SK-N-SH treated with all-trans-retinoic acid at 6 μM for 48 hours (cell line): ENCODE results near the gene PHF20.

ENCODE experiments used
- BACH2 ChIP-seq: fragments of 250-450 bp; sonication (Bioruptor Pico); IDR thresholded peaks from 2 replicates; pipeline ENCODE4 v1.9.0; 2021; ENCODE audit warnings: mild to moderate bottlenecking, borderline replicate concordance
- ESRRG ChIP-seq: fragments of 250-450 bp; sonication (Bioruptor Pico); IDR thresholded peaks from 2 replicates; pipeline ENCODE4 v1.6.1; 2021; ENCODE audit warnings: mild to moderate bottlenecking
- ISL1 ChIP-seq: fragments of 250-450 bp; sonication (Bioruptor Pico); IDR thresholded peaks from 2 replicates; pipeline ENCODE4 v2.1.2; 2022; ENCODE audit warnings: mild to moderate bottlenecking, moderate library complexity
- OSR1 ChIP-seq: fragments of 250-450 bp; sonication (Bioruptor Pico); IDR thresholded peaks from 2 replicates; pipeline ENCODE4 v1.8.0; 2022; ENCODE audit warnings: moderate library complexity, mild to moderate bottlenecking, inconsistent platforms
- RARB ChIP-seq: fragments of 250-450 bp; sonication (Bioruptor Pico); IDR thresholded peaks from 2 replicates; pipeline ENCODE4 v1.8.0; 2021; ENCODE audit warnings: mild to moderate bottlenecking, moderate library complexity
- SNAI2 ChIP-seq: fragments of 250-450 bp; sonication (Bioruptor Pico); IDR thresholded peaks from 2 replicates; pipeline ENCODE4 v1.5.0; 2020; ENCODE audit warnings: mild to moderate bottlenecking, moderate library complexity
- ZFP30 ChIP-seq: fragments of 450-650 bp; formaldehyde crosslinking; IDR thresholded peaks from 2 replicates; pipeline ENCODE4 v1.5.0; 2022; ENCODE audit warnings: mild to moderate bottlenecking, moderate library complexity
- ZNF565 ChIP-seq: fragments of 450-650 bp; formaldehyde crosslinking; conservative IDR thresholded peaks from 2 replicates; pipeline ENCODE4 v1.5.0; 2020; ENCODE audit warnings: low read depth, mild to moderate bottlenecking, moderate library complexity
- TF ChIP-seq, protein P1 (sequence below): fragments of 250-450 bp; sonication (Bioruptor Pico); IDR thresholded peaks from 2 replicates; pipeline ENCODE4 v1.8.0; 2020; ENCODE audit warnings: mild to moderate bottlenecking, moderate library complexity, borderline replicate concordance
- TF ChIP-seq, protein P2 (sequence below): fragments of 250-450 bp; sonication (Bioruptor Pico); IDR thresholded peaks from 2 replicates; pipeline ENCODE4 v1.5.1; 2020; ENCODE audit warnings: low read depth, mild to moderate bottlenecking, moderate library complexity
- TF ChIP-seq, protein P3 (sequence below): fragments of 250-450 bp; sonication (Bioruptor Pico); IDR thresholded peaks from 2 replicates; pipeline ENCODE4 v1.8.0; 2021; ENCODE audit warnings: low read depth, mild to moderate bottlenecking, moderate library complexity, borderline replicate concordance

DNA sequence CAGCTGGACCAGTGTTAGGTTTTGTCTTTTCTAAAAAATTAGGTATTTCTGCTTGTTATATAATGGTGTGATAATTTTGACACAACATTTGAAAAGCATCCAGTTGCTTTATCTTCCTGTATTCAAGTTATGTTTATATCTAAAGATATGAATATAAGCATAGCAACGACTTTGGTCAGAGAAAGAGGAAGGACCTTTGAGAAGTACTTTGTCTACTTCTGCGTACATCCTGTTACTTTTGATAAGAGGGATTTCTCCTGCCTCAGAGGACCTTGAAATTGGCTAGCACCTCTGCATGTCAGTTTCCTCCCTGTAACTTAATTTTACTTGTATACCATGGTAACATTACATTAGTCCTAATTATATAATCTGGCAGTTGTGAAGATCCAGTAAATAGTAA is 24.8 kb downstream of the PHF20 start:
- TF ChIP-seq, protein P1, sequence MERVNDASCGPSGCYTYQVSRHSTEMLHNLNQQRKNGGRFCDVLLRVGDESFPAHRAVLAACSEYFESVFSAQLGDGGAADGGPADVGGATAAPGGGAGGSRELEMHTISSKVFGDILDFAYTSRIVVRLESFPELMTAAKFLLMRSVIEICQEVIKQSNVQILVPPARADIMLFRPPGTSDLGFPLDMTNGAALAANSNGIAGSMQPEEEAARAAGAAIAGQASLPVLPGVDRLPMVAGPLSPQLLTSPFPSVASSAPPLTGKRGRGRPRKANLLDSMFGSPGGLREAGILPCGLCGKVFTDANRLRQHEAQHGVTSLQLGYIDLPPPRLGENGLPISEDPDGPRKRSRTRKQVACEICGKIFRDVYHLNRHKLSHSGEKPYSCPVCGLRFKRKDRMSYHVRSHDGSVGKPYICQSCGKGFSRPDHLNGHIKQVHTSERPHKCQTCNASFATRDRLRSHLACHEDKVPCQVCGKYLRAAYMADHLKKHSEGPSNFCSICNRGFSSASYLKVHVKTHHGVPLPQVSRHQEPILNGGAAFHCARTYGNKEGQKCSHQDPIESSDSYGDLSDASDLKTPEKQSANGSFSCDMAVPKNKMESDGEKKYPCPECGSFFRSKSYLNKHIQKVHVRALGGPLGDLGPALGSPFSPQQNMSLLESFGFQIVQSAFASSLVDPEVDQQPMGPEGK (CRISPR knock-in tag): no peak
- TF ChIP-seq BACH2 (CRISPR knock-in tag) (no peak), OSR1 (CRISPR knock-in tag) (no peak), ZFP30 (CRISPR knock-in tag) (no peak), RARB (CRISPR knock-in tag) (no peak), SNAI2 (CRISPR knock-in tag) (no peak), ZNF565 (CRISPR knock-in tag) (no peak), ESRRG (no peak), ISL1 (CRISPR knock-in tag) (no peak)
- TF ChIP-seq, protein P2, sequence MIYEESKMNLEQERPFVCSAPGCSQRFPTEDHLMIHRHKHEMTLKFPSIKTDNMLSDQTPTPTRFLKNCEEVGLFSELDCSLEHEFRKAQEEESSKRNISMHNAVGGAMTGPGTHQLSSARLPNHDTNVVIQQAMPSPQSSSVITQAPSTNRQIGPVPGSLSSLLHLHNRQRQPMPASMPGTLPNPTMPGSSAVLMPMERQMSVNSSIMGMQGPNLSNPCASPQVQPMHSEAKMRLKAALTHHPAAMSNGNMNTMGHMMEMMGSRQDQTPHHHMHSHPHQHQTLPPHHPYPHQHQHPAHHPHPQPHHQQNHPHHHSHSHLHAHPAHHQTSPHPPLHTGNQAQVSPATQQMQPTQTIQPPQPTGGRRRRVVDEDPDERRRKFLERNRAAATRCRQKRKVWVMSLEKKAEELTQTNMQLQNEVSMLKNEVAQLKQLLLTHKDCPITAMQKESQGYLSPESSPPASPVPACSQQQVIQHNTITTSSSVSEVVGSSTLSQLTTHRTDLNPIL: no peak
- TF ChIP-seq, protein P3, sequence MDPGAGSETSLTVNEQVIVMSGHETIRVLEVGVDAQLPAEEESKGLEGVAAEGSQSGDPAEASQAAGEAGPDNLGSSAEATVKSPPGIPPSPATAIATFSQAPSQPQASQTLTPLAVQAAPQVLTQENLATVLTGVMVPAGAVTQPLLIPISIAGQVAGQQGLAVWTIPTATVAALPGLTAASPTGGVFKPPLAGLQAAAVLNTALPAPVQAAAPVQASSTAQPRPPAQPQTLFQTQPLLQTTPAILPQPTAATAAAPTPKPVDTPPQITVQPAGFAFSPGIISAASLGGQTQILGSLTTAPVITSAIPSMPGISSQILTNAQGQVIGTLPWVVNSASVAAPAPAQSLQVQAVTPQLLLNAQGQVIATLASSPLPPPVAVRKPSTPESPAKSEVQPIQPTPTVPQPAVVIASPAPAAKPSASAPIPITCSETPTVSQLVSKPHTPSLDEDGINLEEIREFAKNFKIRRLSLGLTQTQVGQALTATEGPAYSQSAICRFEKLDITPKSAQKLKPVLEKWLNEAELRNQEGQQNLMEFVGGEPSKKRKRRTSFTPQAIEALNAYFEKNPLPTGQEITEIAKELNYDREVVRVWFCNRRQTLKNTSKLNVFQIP (CRISPR knock-in tag): no peak
